SH-SY5Y (cell line): ENCODE measurements around the gene ANKRD11.

ENCODE experiments used
- GATA2 ChIP-seq: IDR thresholded peaks from 2 replicates; pipeline ENCODE4 v1.6.1; 2011; ENCODE audit warnings: mild to moderate bottlenecking, low read depth, low read length
- GATA3 ChIP-seq: IDR thresholded peaks from 2 replicates; pipeline ENCODE4 v1.6.1; 2011; ENCODE audit warnings: low read depth, mild to moderate bottlenecking, low read length, moderate library complexity

DNA sequence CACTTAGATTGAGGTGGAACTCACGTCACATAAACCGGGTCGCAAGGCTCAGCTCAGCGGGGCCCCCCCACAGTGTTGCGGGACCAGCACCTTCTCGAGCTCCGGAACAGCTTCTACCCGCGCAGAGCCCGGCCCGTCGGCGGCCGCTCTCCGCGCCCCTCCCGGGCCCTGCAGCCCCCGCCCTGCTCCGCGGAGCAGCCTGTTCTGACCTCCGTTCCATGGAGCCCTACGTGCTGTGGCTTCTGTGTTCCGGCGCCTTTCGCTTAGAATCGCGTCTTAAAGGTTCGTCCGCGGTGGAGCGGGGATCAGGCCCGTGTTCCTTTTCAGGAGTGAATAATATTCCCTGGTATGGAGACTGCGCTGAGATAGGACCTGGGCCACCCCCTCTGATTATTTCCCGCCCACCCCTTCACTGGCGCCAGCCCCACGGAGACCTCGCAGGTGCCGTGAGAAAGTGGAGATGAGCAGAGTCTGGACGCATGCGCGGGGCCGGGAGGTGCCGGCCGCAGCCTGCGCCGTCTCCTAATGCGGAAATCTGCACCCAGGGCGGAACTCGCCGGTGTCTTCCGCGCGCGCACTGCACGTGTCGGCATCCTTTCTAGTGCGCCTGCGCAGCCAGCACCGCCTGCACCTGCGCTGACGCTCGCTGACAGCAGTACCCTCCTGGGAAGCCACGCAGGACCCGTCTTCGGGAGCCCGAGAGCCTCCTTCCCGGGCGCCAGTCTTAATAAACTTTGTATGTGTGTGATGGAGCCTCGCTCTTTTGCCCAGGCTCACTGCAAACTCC lies 242.0 kb downstream of the ANKRD11 start:
- no peak for TF ChIP-seq GATA2
- no peak for TF ChIP-seq GATA3
